DND-41 (cell line): ENCODE data around the gene GPR179.
A peak's percentile ranks its signal among the peaks of the same experiment; 100 is the strongest.

Experiments
- ATAC-seq: fragments of 200-7000 bp; cut with Tn5 transposase; 3 replicates; pipeline ENCODE4 v1.9.1; 2021; ENCODE audit warnings: low read depth; ENCODE audit not compliant: insufficient read depth
- DNase-seq: peaks from one replicate; pipeline ENCODE4 v3.0.0-alpha.2; 2020
- H2AFZ ChIP-seq: 2 replicates; pipeline ENCODE4 v1.6.0; 2012; ENCODE audit warnings: low read depth, low read length
- H3K27ac ChIP-seq: 2 replicates; pipeline ENCODE4 v1.5.1; 2012; ENCODE audit warnings: low read length, inconsistent platforms
- H3K27me3 ChIP-seq: fragments of 200-600 bp; sonication (generic); 2 replicates; pipeline ENCODE4 v1.6.0; 2012; ENCODE audit warnings: low read length, mild to moderate bottlenecking, inconsistent platforms; ENCODE audit not compliant: insufficient read depth, poor library complexity
- H3K36me3 ChIP-seq: 2 replicates; pipeline ENCODE4 v1.5.1; 2012; ENCODE audit warnings: low read length, inconsistent platforms; ENCODE audit not compliant: insufficient read depth
- H3K4me1 ChIP-seq: 2 replicates; pipeline ENCODE4 v1.5.1; 2012; ENCODE audit warnings: mild to moderate bottlenecking, low read length; ENCODE audit not compliant: insufficient read depth
- H3K4me2 ChIP-seq: 2 replicates; pipeline ENCODE4 v1.6.0; 2012; ENCODE audit warnings: mild to moderate bottlenecking, moderate library complexity, low read length, inconsistent platforms; ENCODE audit not compliant: insufficient read depth
- H3K4me3 ChIP-seq, 2 experiments: fragments of 200-600 bp in 1 of 2; shearing (Covaris generic) in 1 of 2; 2 replicates each; pipeline ENCODE4 v1.5.1; 2012 to 2016; ENCODE audit warnings: inconsistent platforms in 2 of 2, low read length in 2 of 2, mild to moderate bottlenecking in 2 of 2, low read depth in 1 of 2, moderate library complexity in 1 of 2
- H3K79me2 ChIP-seq: 2 replicates; pipeline ENCODE4 v1.6.0; 2012; ENCODE audit warnings: low read length, inconsistent platforms; ENCODE audit not compliant: insufficient read depth
- H3K9ac ChIP-seq: 2 replicates; pipeline ENCODE4 v1.6.0; 2012; ENCODE audit warnings: low read depth, mild to moderate bottlenecking, inconsistent platforms, low read length, moderate library complexity
- H3K9me3 ChIP-seq: 2 replicates; pipeline ENCODE4 v1.5.1; 2012; ENCODE audit warnings: low read length, moderate library complexity, mild to moderate bottlenecking, inconsistent platforms; ENCODE audit not compliant: insufficient read depth, severe bottlenecking
- H4K20me1 ChIP-seq: 2 replicates; pipeline ENCODE4 v1.6.0; 2012; ENCODE audit warnings: low read length; ENCODE audit not compliant: insufficient read depth
- CTCF ChIP-seq: IDR thresholded peaks from 2 replicates; pipeline ENCODE4 v1.5.1; 2012; ENCODE audit warnings: borderline replicate concordance, low read length, moderate library complexity, mild to moderate bottlenecking; ENCODE audit not compliant: poor library complexity, severe bottlenecking; ENCODE audit errors: extremely low read depth
- EZH2 ChIP-seq: IDR thresholded peaks from 3 replicates; pipeline ENCODE4 v1.6.1; 2012; ENCODE audit warnings: borderline replicate concordance, low read depth, mild to moderate bottlenecking, moderate library complexity, low read length, inconsistent platforms; ENCODE audit not compliant: severe bottlenecking

GPR179 gene

GRCh38 chr17:38353668-38354067 lies 9.9 kb upstream of the GPR179 start:
- H2AFZ ChIP-seq, result no peak overlapping the region
- DNase-seq, result no peak
- ATAC-seq, result no peak
- H3K27me3 ChIP-seq, result no peaks in the 10 kb centered on the region
- H3K4me1 ChIP-seq, result peaks cover 68% of the 10 kb centered on the region
- peaks cover 4% of the 10 kb centered on the region; the same call in 1 of the 2 replicates for H3K36me3 ChIP-seq
- peaks cover 40% of the 10 kb centered on the region for H4K20me1 ChIP-seq
- H3K79me2 ChIP-seq, result peaks cover 67% of the 10 kb centered on the region
- peak overlapping the region; percentile 61 to 73; a peak in 3 of 4 replicates for H3K4me3 ChIP-seq
- peak overlapping the region; percentile 91 for H3K4me2 ChIP-seq
- H3K9me3 ChIP-seq, result no peaks in the 10 kb centered on the region
- TF ChIP-seq CTCF, result no peak
- TF ChIP-seq EZH2, result no peak
- H3K27ac ChIP-seq, result peak overlapping the region; percentile 49
- peak overlapping the region; percentile 84 for H3K9ac ChIP-seq

- Histone ChIP-seq H2AFZ (no peak overlapping the region), H3K9me3 (no peaks in the 10 kb centered on the region), H4K20me1 (peaks cover 40% of the 10 kb centered on the region), H3K27me3 (no peaks in the 10 kb centered on the region), H3K36me3 (peaks cover 4% of the 10 kb centered on the region; the same call in 1 of the 2 replicates), H3K4me1 (peaks cover 68% of the 10 kb centered on the region), H3K4me3 (peak overlapping the region; percentile 61 to 73; a peak in 3 of 4 replicates), H3K4me2 (peak overlapping the region; percentile 91), H3K9ac (peak overlapping the region; percentile 84), H3K27ac (peak overlapping the region; percentile 49), H3K79me2 (peaks cover 62% of the 10 kb centered on the region)
- ATAC-seq, result no peak
- no peak for DNase-seq
- no peak for TF ChIP-seq CTCF
- no peak for TF ChIP-seq EZH2
These were observed 9.4 kb upstream of the GPR179 start for GRCh38 chr17:38353086-38353604.

GRCh38 chr17:38352245-38353085 lies 8.7 kb upstream of the GPR179 start:
- H3K4me2 ChIP-seq, result peak overlapping the region; percentile 91
- TF ChIP-seq CTCF, result no peak
- no peak for TF ChIP-seq EZH2
- H3K9me3 ChIP-seq, result no peaks in the 10 kb centered on the region
- peaks cover 55% of the 10 kb centered on the region for H3K79me2 ChIP-seq
- H4K20me1 ChIP-seq, result peaks cover 33% of the 10 kb centered on the region
- H3K27ac ChIP-seq, result peak overlapping the region; percentile 49
- peak; percentile 44 for DNase-seq
- peak overlapping the region; percentile 61 to 73 for H3K4me3 ChIP-seq
- H3K9ac ChIP-seq, result peak overlapping the region; percentile 84
- H3K4me1 ChIP-seq, result peaks cover 65% of the 10 kb centered on the region
- H3K36me3 ChIP-seq, result peaks cover 4% of the 10 kb centered on the region; the same call in 1 of the 2 replicates
- H2AFZ ChIP-seq, result peak overlapping the region; percentile 53; the same call in 1 of the 2 replicates
- peak; percentile 15; the same call in 2 of the 3 replicates for ATAC-seq
- no peaks in the 10 kb centered on the region for H3K27me3 ChIP-seq
